Measurements from ENCODE around the gene CLP1.

DNA sequence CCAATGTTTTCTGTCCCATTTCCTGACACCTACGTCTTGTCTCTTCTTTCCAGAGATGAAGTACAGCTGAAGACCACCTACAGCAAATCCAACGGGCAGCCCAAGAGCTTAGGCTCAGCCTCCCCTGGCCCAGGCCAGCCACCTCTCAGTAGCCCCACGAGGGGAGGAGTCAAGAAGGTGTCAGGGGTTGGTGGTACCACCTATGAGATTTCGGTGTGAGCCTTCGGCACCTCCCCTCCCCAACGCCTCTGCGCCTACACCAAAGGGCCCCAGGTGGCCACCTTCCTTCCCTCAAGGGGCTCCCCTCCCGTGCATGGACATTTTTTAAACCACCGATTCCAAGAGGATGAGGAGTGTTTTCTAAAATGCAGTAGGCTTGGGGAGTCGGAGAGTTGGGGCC, 42.3 kb downstream of the CLP1 start:
- TF ChIP-seq POLR2AphosphoS5 (IDR thresholded peaks at IDR 0.05; ENCODE audit: low read depth, low read length) (no peak), FOXM1 (IDR thresholded peaks at IDR 0.05; ENCODE audit: low read depth) (no peak), MEF2A (IDR thresholded peaks at IDR 0.05; ENCODE audit: borderline replicate concordance, low read depth) (no peak), ELF1 (IDR thresholded peaks at IDR 0.05) (no peak), RAD21 (IDR thresholded peaks at IDR 0.05; ENCODE audit: low read length) (no peak), EZH2phosphoT487 (IDR thresholded peaks at IDR 0.05; ENCODE audit: borderline replicate concordance, low read depth) (no peak), JUND (IDR thresholded peaks at IDR 0.05) (no peak), TCF12 (IDR thresholded peaks at IDR 0.05) (no peak), EP300 (IDR thresholded peaks at IDR 0.05; ENCODE audit: borderline replicate concordance in 1 of 2, low read depth in 1 of 2, low read length in 1 of 2) (no peak), SIN3A (IDR thresholded peaks at IDR 0.05; ENCODE audit: borderline replicate concordance, low read depth, low read length) (no peak), NRF1 (IDR thresholded peaks at IDR 0.05; ENCODE audit: low read depth, low read length) (no peak)
- TF ChIP-seq, protein P1, sequence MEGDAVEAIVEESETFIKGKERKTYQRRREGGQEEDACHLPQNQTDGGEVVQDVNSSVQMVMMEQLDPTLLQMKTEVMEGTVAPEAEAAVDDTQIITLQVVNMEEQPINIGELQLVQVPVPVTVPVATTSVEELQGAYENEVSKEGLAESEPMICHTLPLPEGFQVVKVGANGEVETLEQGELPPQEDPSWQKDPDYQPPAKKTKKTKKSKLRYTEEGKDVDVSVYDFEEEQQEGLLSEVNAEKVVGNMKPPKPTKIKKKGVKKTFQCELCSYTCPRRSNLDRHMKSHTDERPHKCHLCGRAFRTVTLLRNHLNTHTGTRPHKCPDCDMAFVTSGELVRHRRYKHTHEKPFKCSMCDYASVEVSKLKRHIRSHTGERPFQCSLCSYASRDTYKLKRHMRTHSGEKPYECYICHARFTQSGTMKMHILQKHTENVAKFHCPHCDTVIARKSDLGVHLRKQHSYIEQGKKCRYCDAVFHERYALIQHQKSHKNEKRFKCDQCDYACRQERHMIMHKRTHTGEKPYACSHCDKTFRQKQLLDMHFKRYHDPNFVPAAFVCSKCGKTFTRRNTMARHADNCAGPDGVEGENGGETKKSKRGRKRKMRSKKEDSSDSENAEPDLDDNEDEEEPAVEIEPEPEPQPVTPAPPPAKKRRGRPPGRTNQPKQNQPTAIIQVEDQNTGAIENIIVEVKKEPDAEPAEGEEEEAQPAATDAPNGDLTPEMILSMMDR (IDR thresholded peaks at IDR 0.05), result no peak
- TF ChIP-seq, protein P2, sequence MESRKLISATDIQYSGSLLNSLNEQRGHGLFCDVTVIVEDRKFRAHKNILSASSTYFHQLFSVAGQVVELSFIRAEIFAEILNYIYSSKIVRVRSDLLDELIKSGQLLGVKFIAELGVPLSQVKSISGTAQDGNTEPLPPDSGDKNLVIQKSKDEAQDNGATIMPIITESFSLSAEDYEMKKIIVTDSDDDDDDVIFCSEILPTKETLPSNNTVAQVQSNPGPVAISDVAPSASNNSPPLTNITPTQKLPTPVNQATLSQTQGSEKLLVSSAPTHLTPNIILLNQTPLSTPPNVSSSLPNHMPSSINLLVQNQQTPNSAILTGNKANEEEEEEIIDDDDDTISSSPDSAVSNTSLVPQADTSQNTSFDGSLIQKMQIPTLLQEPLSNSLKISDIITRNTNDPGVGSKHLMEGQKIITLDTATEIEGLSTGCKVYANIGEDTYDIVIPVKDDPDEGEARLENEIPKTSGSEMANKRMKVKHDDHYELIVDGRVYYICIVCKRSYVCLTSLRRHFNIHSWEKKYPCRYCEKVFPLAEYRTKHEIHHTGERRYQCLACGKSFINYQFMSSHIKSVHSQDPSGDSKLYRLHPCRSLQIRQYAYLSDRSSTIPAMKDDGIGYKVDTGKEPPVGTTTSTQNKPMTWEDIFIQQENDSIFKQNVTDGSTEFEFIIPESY (IDR thresholded peaks at IDR 0.05; ENCODE audit: borderline replicate concordance, low read depth), result no peak
